DOHH2 (cell line): Measurements from ENCODE around the gene CASS4.

Source experiments
- EZH2phosphoT487 ChIP-seq: fragments of 200-600 bp; sonication (generic); IDR thresholded peaks from 2 replicates; pipeline ENCODE4 v1.6.1; 2017; ENCODE audit warnings: borderline replicate concordance, mild to moderate bottlenecking, antibody characterized with exemption, low read length, moderate library complexity, mixed read lengths
- TF ChIP-seq, protein P1 (sequence below): fragments of 200-600 bp; sonication (generic); IDR thresholded peaks from one replicate; pipeline ENCODE4 v1.5.1; 2014; ENCODE audit warnings: antibody characterized with exemption, mild to moderate bottlenecking, low read depth, low read length; ENCODE audit not compliant: poor library complexity, severe bottlenecking

- TF ChIP-seq, protein P1, sequence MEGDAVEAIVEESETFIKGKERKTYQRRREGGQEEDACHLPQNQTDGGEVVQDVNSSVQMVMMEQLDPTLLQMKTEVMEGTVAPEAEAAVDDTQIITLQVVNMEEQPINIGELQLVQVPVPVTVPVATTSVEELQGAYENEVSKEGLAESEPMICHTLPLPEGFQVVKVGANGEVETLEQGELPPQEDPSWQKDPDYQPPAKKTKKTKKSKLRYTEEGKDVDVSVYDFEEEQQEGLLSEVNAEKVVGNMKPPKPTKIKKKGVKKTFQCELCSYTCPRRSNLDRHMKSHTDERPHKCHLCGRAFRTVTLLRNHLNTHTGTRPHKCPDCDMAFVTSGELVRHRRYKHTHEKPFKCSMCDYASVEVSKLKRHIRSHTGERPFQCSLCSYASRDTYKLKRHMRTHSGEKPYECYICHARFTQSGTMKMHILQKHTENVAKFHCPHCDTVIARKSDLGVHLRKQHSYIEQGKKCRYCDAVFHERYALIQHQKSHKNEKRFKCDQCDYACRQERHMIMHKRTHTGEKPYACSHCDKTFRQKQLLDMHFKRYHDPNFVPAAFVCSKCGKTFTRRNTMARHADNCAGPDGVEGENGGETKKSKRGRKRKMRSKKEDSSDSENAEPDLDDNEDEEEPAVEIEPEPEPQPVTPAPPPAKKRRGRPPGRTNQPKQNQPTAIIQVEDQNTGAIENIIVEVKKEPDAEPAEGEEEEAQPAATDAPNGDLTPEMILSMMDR, result no peak
- no peak for TF ChIP-seq EZH2phosphoT487
Observed at GRCh38 chr20:56363491-56363890, 48.6 kb upstream of the CASS4 start.
